Panc1 (cell line): ENCODE data around the gene MUC5AC. TPM values are rescaled to one million over a fixed set of nuclear protein-coding genes. Genes with fewer than 3 reads are reported as not detected.
"Not testable (repeated sequence)": the region's sequence is repeated elsewhere in the genome, so short reads cannot be mapped to it uniquely, and the experiment has no call there.

ENCODE experiments used
- ATAC-seq: fragments of 200-7000 bp; cut with Tn5 transposase; 2 replicates; pipeline ENCODE4 v1.9.1; 2020; ENCODE audit warnings: mild to moderate bottlenecking, moderate library complexity
- BruUV-seq: library from RNA; stranded (reverse); fragments of 400-500 nt; replicated peaks from 2 replicates; lab custom pipeline; 2021; lab: Mats Ljungman, UMichigan
- CTCF ChIA-PET: fragments of 300-600 bp; sonication (Branson Sonifier 250); formaldehyde crosslinking; loops from one replicate; lab custom pipeline; 2022; ENCODE audit warnings: antibody characterized with exemption; lab: Charles Lee
- POLR2A ChIA-PET: fragments of 300-600 bp; sonication (Branson Sonifier 250); formaldehyde crosslinking; loops from one replicate; lab custom pipeline; 2022; ENCODE audit warnings: antibody characterized with exemption; lab: Charles Lee
- DNase-seq: peaks from one replicate; pipeline ENCODE4 v3.0.0-alpha.2; 2010; ENCODE audit warnings: low read depth, low spot score
- H3K27ac ChIP-seq: 2 replicates; pipeline ENCODE4 v1.5.1; 2011; ENCODE audit warnings: mild to moderate bottlenecking, low read length, inconsistent platforms
- H3K27me3 ChIP-seq: fragments of 200-500 bp; sonication (Bioruptor generic); 2 replicates; pipeline ENCODE4 v1.6.0; 2014; ENCODE audit warnings: low read length, inconsistent platforms; ENCODE audit not compliant: control insufficient read depth, insufficient read depth
- H3K36me3 ChIP-seq: fragments of 200-500 bp; sonication (Bioruptor generic); 2 replicates; pipeline ENCODE4 v1.5.1; 2014; ENCODE audit warnings: inconsistent platforms, mild to moderate bottlenecking, low read length, moderate library complexity; ENCODE audit not compliant: control insufficient read depth, insufficient read depth
- H3K4me1 ChIP-seq: 2 replicates; pipeline ENCODE4 v1.5.1; 2011; ENCODE audit warnings: inconsistent platforms, mild to moderate bottlenecking, low read length, moderate library complexity; ENCODE audit not compliant: control insufficient read depth, insufficient read depth
- H3K4me3 ChIP-seq, 2 experiments: 2 replicates each; pipeline ENCODE4 v1.5.1; 2011 to 2012; ENCODE audit warnings: low read depth in 2 of 2, low read length in 2 of 2, mild to moderate bottlenecking in 2 of 2, inconsistent platforms in 1 of 2, moderate library complexity in 1 of 2
- H3K9me3 ChIP-seq: fragments of 200-500 bp; sonication (Bioruptor generic); 2 replicates; pipeline ENCODE4 v1.5.1; 2014; ENCODE audit warnings: low read depth, mild to moderate bottlenecking, inconsistent platforms, low read length, moderate library complexity; ENCODE audit not compliant: control insufficient read depth, insufficient read depth
- in situ Hi-C: cut with HindIII; loops from 2 replicates; pipeline ENCODE4 v1.10.0; 2016; ENCODE audit warnings: low sequenced_read_pairs, low pct_unique_long_range_greater_than_20kb
- intact Hi-C: fragments of 100-400 bp; cut with micrococcal nuclease; formaldehyde crosslinking; loops from one replicate; pipeline ENCODE4 v1.10.0; 2022; ENCODE audit not compliant: unreplicated experiment
- total RNA-seq: library from RNA; stranded (reverse); gene quantifications from one replicate; pipeline ENCODE4 v1.2.1, GENCODE V29; 2021; ENCODE audit not compliant: unreplicated experiment

The MUC5AC gene
- total RNA-seq, 1 experiment from 2014 or later: 0.03 TPM

DNA sequence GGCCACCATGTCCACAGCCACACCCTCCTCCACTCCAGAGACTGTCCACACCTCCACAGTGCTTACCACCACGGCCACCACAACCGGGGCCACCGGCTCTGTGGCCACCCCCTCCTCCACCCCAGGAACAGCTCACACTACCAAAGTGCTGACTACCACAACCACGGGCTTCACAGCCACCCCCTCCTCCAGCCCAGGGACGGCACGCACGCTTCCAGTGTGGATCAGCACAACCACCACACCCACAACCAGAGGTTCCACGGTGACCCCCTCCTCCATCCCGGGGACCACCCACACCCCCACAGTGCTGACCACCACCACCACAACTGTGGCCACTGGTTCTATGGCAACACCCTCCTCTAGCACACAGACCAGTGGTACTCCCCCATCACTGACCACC lies 86.8 kb downstream of the MUC5AC start:
- in situ Hi-C loops, intact Hi-C loops, H3K27me3 ChIP-seq, POLR2A ChIA-PET, H3K4me3 ChIP-seq, H3K4me1 ChIP-seq, H3K9me3 ChIP-seq, H3K27ac ChIP-seq, ATAC-seq, CTCF ChIA-PET, H3K36me3 ChIP-seq, DNase-seq, BruUV-seq: not testable (repeated sequence)

DNA sequence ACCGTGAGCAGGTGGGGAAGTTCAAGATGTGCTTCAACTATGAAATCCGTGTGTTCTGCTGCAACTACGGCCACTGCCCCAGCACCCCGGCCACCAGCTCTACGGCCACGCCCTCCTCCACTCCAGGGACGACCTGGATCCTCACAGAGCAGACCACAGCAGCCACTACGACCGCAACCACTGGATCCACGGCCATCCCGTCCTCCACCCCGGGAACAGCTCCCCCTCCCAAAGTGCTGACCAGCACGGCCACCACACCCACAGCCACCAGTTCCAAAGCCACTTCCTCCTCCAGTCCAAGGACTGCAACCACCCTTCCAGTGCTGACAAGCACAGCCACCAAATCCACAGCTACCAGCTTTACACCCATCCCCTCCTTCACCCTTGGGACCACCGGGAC lies 88.0 kb downstream of the MUC5AC start:
- H3K9me3 ChIP-seq, BruUV-seq, DNase-seq, H3K4me1 ChIP-seq, in situ Hi-C loops, POLR2A ChIA-PET, H3K36me3 ChIP-seq, H3K27ac ChIP-seq, H3K4me3 ChIP-seq, ATAC-seq, intact Hi-C loops, CTCF ChIA-PET, H3K27me3 ChIP-seq: not testable (repeated sequence)

DNA sequence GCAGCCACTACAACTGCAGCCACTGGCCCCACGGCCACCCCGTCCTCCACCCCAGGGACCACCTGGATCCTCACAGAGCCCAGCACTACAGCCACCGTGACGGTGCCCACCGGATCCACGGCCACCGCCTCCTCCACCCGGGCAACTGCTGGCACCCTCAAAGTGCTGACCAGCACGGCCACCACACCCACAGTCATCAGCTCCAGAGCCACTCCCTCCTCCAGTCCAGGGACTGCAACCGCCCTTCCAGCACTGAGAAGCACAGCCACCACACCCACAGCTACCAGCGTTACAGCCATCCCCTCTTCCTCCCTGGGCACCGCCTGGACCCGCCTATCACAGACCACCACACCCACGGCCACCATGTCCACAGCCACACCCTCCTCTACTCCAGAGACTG lies 88.5 kb downstream of the MUC5AC start:
- DNase-seq, H3K27me3 ChIP-seq, H3K4me3 ChIP-seq, ATAC-seq, BruUV-seq, H3K27ac ChIP-seq, H3K4me1 ChIP-seq, H3K36me3 ChIP-seq, H3K9me3 ChIP-seq, CTCF ChIA-PET, in situ Hi-C loops, intact Hi-C loops, POLR2A ChIA-PET: not testable (repeated sequence)

DNA sequence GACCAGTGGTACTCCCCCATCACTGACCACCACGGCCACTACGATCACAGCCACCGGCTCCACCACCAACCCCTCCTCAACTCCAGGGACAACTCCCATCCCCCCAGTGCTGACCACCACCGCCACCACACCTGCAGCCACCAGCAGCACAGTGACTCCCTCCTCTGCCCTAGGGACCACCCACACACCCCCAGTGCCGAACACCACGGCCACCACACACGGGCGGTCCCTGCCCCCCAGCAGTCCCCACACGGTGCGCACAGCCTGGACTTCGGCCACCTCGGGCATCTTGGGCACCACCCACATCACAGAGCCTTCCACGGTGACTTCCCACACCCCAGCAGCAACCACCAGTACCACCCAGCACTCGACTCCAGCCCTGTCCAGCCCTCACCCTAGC lies 89.3 kb downstream of the MUC5AC start:
- DNase-seq, H3K9me3 ChIP-seq, CTCF ChIA-PET, intact Hi-C loops, H3K27ac ChIP-seq, H3K4me1 ChIP-seq, H3K27me3 ChIP-seq, H3K4me3 ChIP-seq, POLR2A ChIA-PET, H3K36me3 ChIP-seq, BruUV-seq, ATAC-seq, in situ Hi-C loops: not testable (repeated sequence)

- BruUV-seq, intact Hi-C loops, H3K9me3 ChIP-seq, H3K4me3 ChIP-seq, POLR2A ChIA-PET, DNase-seq, H3K27me3 ChIP-seq, H3K36me3 ChIP-seq, H3K4me1 ChIP-seq, in situ Hi-C loops, CTCF ChIA-PET, ATAC-seq, H3K27ac ChIP-seq: not testable (repeated sequence)
Observed at GRCh38 chr11:1248951-1249350, 91.2 kb downstream of the MUC5AC start.

- H3K4me1 ChIP-seq, CTCF ChIA-PET, DNase-seq, BruUV-seq, in situ Hi-C loops, intact Hi-C loops, POLR2A ChIA-PET, H3K9me3 ChIP-seq, H3K36me3 ChIP-seq, H3K4me3 ChIP-seq, ATAC-seq, H3K27ac ChIP-seq, H3K27me3 ChIP-seq: not testable (repeated sequence)
Observed at GRCh38 chr11:1250411-1250810, 92.7 kb downstream of the MUC5AC start.

Other genes starting within 250 kb of the MUC5AC start
- 224 TPM for gene CHID1, start 247.1 kb upstream of the MUC5AC start, total RNA-seq
- gene AP2A2, start 232.1 kb upstream of the MUC5AC start, total RNA-seq: 123 TPM
- 0.49 TPM for gene MUC6, start 121.2 kb upstream of the MUC5AC start, total RNA-seq
- gene MUC2, start 83.1 kb upstream of the MUC5AC start, total RNA-seq: 0.08 TPM
- 1.2 TPM for gene MUC5B, start 65.1 kb downstream of the MUC5AC start, total RNA-seq
- gene TOLLIP, start 151.7 kb downstream of the MUC5AC start, total RNA-seq: 141 TPM
- 32.2 TPM for gene BRSK2, start 232.0 kb downstream of the MUC5AC start, total RNA-seq